K562 (cell line): ENCODE measurements around the gene COL5A1. TPM values are rescaled to one million over a fixed set of nuclear protein-coding genes. Genes with fewer than 3 reads are reported as not detected.

ENCODE experiments used
- CAMTA2 ChIP-seq: fragments of 250-450 bp; sonication (Bioruptor Pico); conservative IDR thresholded peaks from 2 replicates; pipeline ENCODE4 v1.5.1; 2022
- CREB3 ChIP-seq: fragments of 450-650 bp; conservative IDR thresholded peaks from 2 replicates; pipeline ENCODE4 v1.6.1; 2016; ENCODE audit warnings: missing genetic modification characterization, low read depth, mild to moderate bottlenecking, missing compliant biosample characterization, moderate library complexity
- HSF4 ChIP-seq: fragments of 250-450 bp; sonication (Bioruptor Pico); IDR thresholded peaks from 2 replicates; pipeline ENCODE4 v2.1.2; 2022; ENCODE audit warnings: mild to moderate bottlenecking, moderate library complexity, borderline replicate concordance
- NFYB ChIP-seq: IDR thresholded peaks from 2 replicates; pipeline ENCODE4 v1.6.1; 2011; ENCODE audit warnings: mild to moderate bottlenecking, moderate library complexity; ENCODE audit not compliant: insufficient read length; ENCODE audit errors: extremely low read depth
- NR1H2 ChIP-seq: sonication (generic); formaldehyde crosslinking; IDR thresholded peaks from 2 replicates; pipeline ENCODE4 v1.4.0; 2020; ENCODE audit warnings: mild to moderate bottlenecking, missing genetic modification reagents
- PHB ChIP-seq: fragments of 250-450 bp; sonication (Bioruptor Pico); IDR thresholded peaks from 2 replicates; pipeline ENCODE4 v1.5.0; 2021
- PHTF2 ChIP-seq: fragments of 250-450 bp; sonication (Bioruptor Pico); IDR thresholded peaks from 2 replicates; pipeline ENCODE4 v1.5.0; 2021; ENCODE audit warnings: mild to moderate bottlenecking
- PREB ChIP-seq: sonication (generic); formaldehyde crosslinking; IDR thresholded peaks from 2 replicates; pipeline ENCODE4 v1.8.1; 2023; ENCODE audit warnings: mild to moderate bottlenecking, missing genetic modification reagents
- RB1 ChIP-seq: fragments of 450-650 bp; IDR thresholded peaks from 2 replicates; pipeline ENCODE4 v1.6.1; 2017; ENCODE audit warnings: low read depth, mild to moderate bottlenecking
- ZC3H11A ChIP-seq: IDR thresholded peaks from 2 replicates; pipeline ENCODE4 v1.6.1; 2012; ENCODE audit warnings: low read depth, low read length, improper control_type of control experiment
- ZFP30 ChIP-seq: fragments of 250-450 bp; sonication (Bioruptor Pico); IDR thresholded peaks from 2 replicates; pipeline ENCODE4 v1.8.0; 2022; ENCODE audit warnings: moderate library complexity, mild to moderate bottlenecking, inconsistent platforms, borderline replicate concordance
- polyA plus RNA-seq, 8 experiments: library from polyadenylated mRNA; depleted of rRNA in 4 of 8; stranded (reverse) in 5 of 8; unstranded in 3 of 8; fragments of >200 nt; fragmentation: Nextera tagmentation in 2 of 8; fragmentation: Illumina TruSeq in 1 of 8; extraction: Ambion mirVana in 2 of 8; extraction: Trizol in 1 of 8; gene quantifications; 2 replicates each; pipeline versions ENCODE4 v1.2.1 to v1.2.3, GENCODE V29; 2011 to 2014; ENCODE audit warnings: inconsistent platforms in 1 of 8, missing spikeins in 1 of 8
- total RNA-seq, 7 experiments: library from RNA; depleted of rRNA in 6 of 7; stranded (reverse); fragments of >200 nt in 6 of 7; fragmentation: Illumina TruSeq in 2 of 7; extraction: Trizol in 2 of 7; gene quantifications; 2 replicates each; pipeline versions ENCODE4 v1.2.1 to v1.2.3, GENCODE V29; 2011 to 2021; ENCODE audit warnings: low replicate concordance in 1 of 7

COL5A1 gene
- total and polyA plus RNA-seq, 9 of the 15 experiments (the other 6 are each of a cell fraction or from before 2014, with no cell fraction given), result under 0.01 to 0.13 (median 0.04) TPM; not detected in 6

- no peak for TF ChIP-seq NFYB
- TF ChIP-seq ZFP30 (CRISPR knock-in tag), result no peak
- no peak for TF ChIP-seq RB1
- no peak for TF ChIP-seq ZC3H11A
- TF ChIP-seq PREB (CRISPR knock-in tag), result no peak
- no peak for TF ChIP-seq PHB (CRISPR knock-in tag)
- no peak for TF ChIP-seq CREB3 (tag)
- no peak for TF ChIP-seq HSF4 (CRISPR knock-in tag)
- TF ChIP-seq CAMTA2, result no peak
- TF ChIP-seq PHTF2 (CRISPR knock-in tag), result no peak
- no peak for TF ChIP-seq NR1H2 (CRISPR knock-in tag)
Observed at GRCh38 chr9:134693011-134693410, 51.4 kb downstream of the COL5A1 start (continued).
